KMS-11 (cell line): ENCODE measurements around the gene TMEFF2.

Experiments
- H2AFZ ChIP-seq: fragments of 200-600 bp; sonication (generic); 2 replicates; pipeline ENCODE4 v1.6.1; 2016; ENCODE audit warnings: antibody characterized with exemption, mixed run types, low read depth
- H3K27ac ChIP-seq: fragments of 200-600 bp; sonication (generic); 2 replicates; pipeline ENCODE4 v1.6.1; 2016; ENCODE audit warnings: mild to moderate bottlenecking, mixed run types
- H3K27me3 ChIP-seq: fragments of 200-600 bp; sonication (generic); 2 replicates; pipeline ENCODE4 v1.6.1; 2017; ENCODE audit warnings: mild to moderate bottlenecking, low read depth, mixed run types, moderate library complexity; ENCODE audit not compliant: insufficient read depth
- H3K36me3 ChIP-seq: fragments of 200-600 bp; sonication (generic); 2 replicates; pipeline ENCODE4 v1.6.1; 2017; ENCODE audit warnings: mild to moderate bottlenecking, mixed run types; ENCODE audit not compliant: insufficient read depth
- H3K4me1 ChIP-seq: fragments of 200-600 bp; sonication (generic); 2 replicates; pipeline ENCODE4 v1.6.1; 2016; ENCODE audit warnings: mild to moderate bottlenecking, low read depth, mixed run types; ENCODE audit not compliant: poor library complexity, severe bottlenecking
- H3K4me2 ChIP-seq: fragments of 200-600 bp; sonication (generic); 2 replicates; pipeline ENCODE4 v1.7.0; 2016; ENCODE audit warnings: mild to moderate bottlenecking, mixed run types
- H3K4me3 ChIP-seq: fragments of 200-600 bp; sonication (generic); IDR thresholded peaks from 2 replicates; pipeline ENCODE4 v1.6.1; 2017; ENCODE audit warnings: low read depth, low read length, mixed read lengths; ENCODE audit not compliant: insufficient read depth
- H3K79me2 ChIP-seq: fragments of 200-600 bp; sonication (generic); 2 replicates; pipeline ENCODE4 v1.6.1; 2016; ENCODE audit warnings: low read depth, mixed run types; ENCODE audit not compliant: insufficient read depth
- H3K9ac ChIP-seq: fragments of 200-600 bp; sonication (generic); 2 replicates; pipeline ENCODE4 v1.6.1; 2016; ENCODE audit warnings: mild to moderate bottlenecking, mixed run types
- H4K20me1 ChIP-seq: fragments of 200-600 bp; sonication (generic); 2 replicates; pipeline ENCODE4 v1.6.1; 2016; ENCODE audit warnings: mild to moderate bottlenecking, mixed run types; ENCODE audit not compliant: insufficient read depth
- CTCF ChIP-seq: fragments of 200-600 bp; sonication (generic); conservative IDR thresholded peaks from 2 replicates; pipeline ENCODE4 v1.6.1; 2017; ENCODE audit warnings: low read depth, mild to moderate bottlenecking, antibody characterized with exemption, low read length, moderate library complexity, mixed read lengths

The TMEFF2 gene

DNA sequence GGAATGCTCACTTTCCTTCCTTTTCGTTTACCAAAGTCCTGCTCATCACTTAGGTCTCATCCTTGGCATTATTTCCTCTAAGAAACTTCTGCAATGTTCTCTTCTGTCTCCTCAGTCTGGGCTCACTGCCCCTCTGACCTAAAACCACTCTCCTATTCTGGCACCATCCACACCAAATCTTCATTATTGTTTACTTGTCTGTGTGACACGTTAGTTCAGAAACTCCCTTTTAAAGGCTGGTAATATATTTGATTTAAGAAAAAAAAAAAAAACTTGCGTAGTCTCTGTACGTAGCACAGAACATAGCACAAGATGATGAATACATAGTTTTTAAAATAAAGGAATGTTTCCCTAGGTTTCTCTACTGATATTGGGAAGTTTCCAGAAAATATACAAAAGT is 229.0 kb downstream of the TMEFF2 start:
- H3K36me3 ChIP-seq: no peaks in the 10 kb centered on the region
- H2AFZ ChIP-seq: no peak overlapping the region
- no peak overlapping the region for H3K4me2 ChIP-seq
- no peak overlapping the region for H3K4me3 ChIP-seq
- no peaks in the 10 kb centered on the region for H3K79me2 ChIP-seq
- H3K27ac ChIP-seq: no peak overlapping the region
- no peaks in the 10 kb centered on the region for H3K27me3 ChIP-seq
- H3K4me1 ChIP-seq: no peaks in the 10 kb centered on the region
- no peaks in the 10 kb centered on the region for H4K20me1 ChIP-seq
- no peak overlapping the region for H3K9ac ChIP-seq
- no peak for TF ChIP-seq CTCF

DNA sequence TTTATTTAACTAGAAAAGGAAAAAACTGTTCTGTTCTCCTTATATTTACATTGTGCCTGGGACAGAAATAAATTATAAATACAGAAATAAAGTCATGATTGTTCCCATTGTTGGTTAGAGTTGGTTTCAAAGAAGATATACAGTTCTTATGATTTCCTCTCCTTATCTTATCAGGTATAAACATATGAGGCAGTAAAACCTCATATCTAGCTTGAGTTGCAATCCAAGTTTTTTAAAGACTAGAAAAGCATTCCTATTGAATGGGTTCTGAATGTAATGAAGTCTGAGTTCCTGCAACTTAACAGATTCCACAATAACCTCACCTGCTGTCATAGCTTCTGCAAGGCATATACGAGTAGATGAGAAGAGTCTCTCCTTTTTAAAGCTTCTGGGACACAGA is 233.2 kb downstream of the TMEFF2 start:
- no peak overlapping the region for H3K4me2 ChIP-seq
- H2AFZ ChIP-seq: no peak overlapping the region
- no peaks in the 10 kb centered on the region for H3K36me3 ChIP-seq
- no peak overlapping the region for H3K27ac ChIP-seq
- TF ChIP-seq CTCF: no peak
- H3K79me2 ChIP-seq: no peaks in the 10 kb centered on the region
- H3K9ac ChIP-seq: no peak overlapping the region
- H3K4me3 ChIP-seq: no peak overlapping the region
- H3K4me1 ChIP-seq: no peaks in the 10 kb centered on the region
- no peaks in the 10 kb centered on the region for H4K20me1 ChIP-seq
- H3K27me3 ChIP-seq: no peaks in the 10 kb centered on the region

DNA sequence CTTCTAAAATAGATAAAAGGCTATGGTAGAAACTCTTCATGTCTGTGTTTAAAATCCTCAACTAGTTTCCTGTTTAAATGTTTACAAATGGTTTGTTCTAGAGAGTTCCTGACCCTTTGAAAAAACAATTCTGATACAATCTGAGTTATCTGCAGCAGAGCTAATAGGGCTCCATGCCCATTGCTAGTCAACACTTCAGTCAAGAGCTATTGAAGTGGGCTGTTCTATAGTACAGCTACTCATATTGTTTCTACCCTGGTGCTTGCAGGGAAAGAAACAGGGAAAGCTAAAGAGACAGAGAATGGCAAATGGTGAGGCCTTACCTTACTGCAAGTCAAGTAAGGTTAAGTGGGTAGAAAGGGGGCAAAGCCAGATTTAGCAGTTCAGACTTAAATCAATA is 235.5 kb downstream of the TMEFF2 start:
- H3K4me3 ChIP-seq: no peak overlapping the region
- H3K4me1 ChIP-seq: no peaks in the 10 kb centered on the region
- TF ChIP-seq CTCF: no peak
- H3K4me2 ChIP-seq: no peak overlapping the region
- H2AFZ ChIP-seq: no peak overlapping the region
- no peaks in the 10 kb centered on the region for H3K36me3 ChIP-seq
- H3K27ac ChIP-seq: no peak overlapping the region
- H3K9ac ChIP-seq: no peak overlapping the region
- H4K20me1 ChIP-seq: no peaks in the 10 kb centered on the region
- no peaks in the 10 kb centered on the region for H3K27me3 ChIP-seq
- no peaks in the 10 kb centered on the region for H3K79me2 ChIP-seq

GRCh38 chr2:191957996-191958860 is 236.5 kb downstream of the TMEFF2 start:
- no peaks in the 10 kb centered on the region for H3K36me3 ChIP-seq
- no peaks in the 10 kb centered on the region for H3K4me1 ChIP-seq
- TF ChIP-seq CTCF: no peak
- H3K79me2 ChIP-seq: no peaks in the 10 kb centered on the region
- no peaks in the 10 kb centered on the region for H3K27me3 ChIP-seq
- H3K4me2 ChIP-seq: no peak overlapping the region
- no peaks in the 10 kb centered on the region for H4K20me1 ChIP-seq
- no peak overlapping the region for H3K4me3 ChIP-seq
- no peak overlapping the region for H3K9ac ChIP-seq
- H2AFZ ChIP-seq: no peak overlapping the region
- no peak overlapping the region for H3K27ac ChIP-seq
